Left colon (tissue), 2 donors: ENCODE results near the gene TEAD4. TPM values are rescaled to one million over a fixed set of nuclear protein-coding genes. Genes with fewer than 3 reads are reported as not detected.

Source experiments
- ATAC-seq: fragments of 200-7000 bp; cut with Tn5 transposase; one replicate; pipeline ENCODE4 v1.9.1; 2020; ENCODE audit warnings: mild to moderate bottlenecking, moderate library complexity
- DNase-seq, 2 donors: peaks; one replicate each; pipeline ENCODE4 v3.0.0-alpha.2; 2020
- intact Hi-C, 2 donors: fragments of 100-400 bp; cut with DNase I in 1 of 2; cut with micrococcal nuclease in 1 of 2; formaldehyde crosslinking; loops; one replicate each; pipeline versions ENCODE4 v1.11.2 to v1.14.0; 2022; cut with DNase I, micrococcal nuclease
- total RNA-seq, 2 donors: library from RNA; stranded (reverse); fragmentation: NEBNext Ultra II Directional; extraction: Animal tissue kit (Norgen Biotek cat#: 25700); gene quantifications; one replicate each; pipeline ENCODE4 v1.2.1, GENCODE V29; 2021
- donor health status: DM: no; HTN: no; CAD: no.
- donor health status: DM: yes; HTN: yes; CAD: no.

TEAD4 gene
- total RNA-seq, 2 donors from 2014 or later: 6.0 to 9.0 TPM

GRCh38 chr12:2997989-2998670 lies 38.9 kb downstream of the TEAD4 start:
- intact Hi-C loops: no loop called here
- ATAC-seq (no peak), DNase-seq (no peak)

DNA sequence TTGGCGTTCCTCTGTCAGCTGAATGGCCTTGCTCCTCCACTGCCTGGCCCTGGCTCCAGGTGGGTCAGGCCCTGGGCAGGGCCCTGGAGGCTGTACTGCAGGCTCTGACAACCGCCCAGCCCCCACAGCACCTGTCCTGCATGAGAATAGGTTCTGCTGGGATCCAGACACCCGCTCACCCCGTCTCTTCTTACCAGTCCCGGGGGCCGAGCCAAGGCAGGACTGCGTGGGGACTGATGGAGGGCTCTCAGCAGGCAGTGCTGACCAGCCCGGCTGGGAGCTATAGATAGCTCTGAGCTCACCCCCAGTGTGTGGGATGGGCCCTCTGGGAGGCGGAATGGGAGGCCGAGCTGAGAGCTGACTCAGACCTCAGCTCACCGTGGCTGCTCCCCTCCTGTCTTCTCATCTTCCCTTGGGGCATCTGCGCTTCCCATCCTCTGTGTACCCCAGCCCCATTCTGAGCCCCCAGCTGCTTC lies 39.6 kb downstream of the TEAD4 start:
- no peak for DNase-seq
- intact Hi-C loops: no loop called here

DNA sequence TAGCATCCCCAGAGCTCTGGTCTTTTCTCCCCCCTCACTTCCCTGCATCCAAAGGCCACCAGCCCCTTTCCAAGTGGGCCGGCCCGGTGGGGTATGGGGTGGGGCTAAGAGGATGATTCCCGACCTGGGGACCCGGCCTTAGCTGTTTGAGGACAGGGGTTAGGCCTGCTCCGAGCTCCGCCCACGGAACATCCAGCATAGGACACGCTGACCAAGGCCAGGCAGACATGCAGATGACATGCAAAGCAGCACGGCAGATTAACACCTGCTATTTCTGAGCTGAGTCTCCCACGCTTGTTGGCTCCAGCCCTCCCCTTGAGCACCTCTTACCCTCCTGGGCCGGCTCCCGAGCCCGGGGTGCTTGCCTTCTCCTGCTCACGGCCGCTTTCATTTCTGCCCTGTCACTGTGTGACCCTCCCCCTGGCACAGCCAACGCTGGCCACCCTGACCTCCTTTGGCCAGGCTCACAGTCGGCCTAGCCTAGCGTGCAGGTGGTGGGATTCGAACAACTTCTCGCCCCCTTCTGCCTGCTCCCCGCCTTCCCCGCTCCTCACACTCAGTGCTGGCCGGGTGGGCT lies 40.2 kb downstream of the TEAD4 start:
- intact Hi-C loops: no loop called here
- DNase-seq (no peak), ATAC-seq (no peak)

More for the DNA sequence above, 39.6 kb downstream of the TEAD4 start:
- no peak for ATAC-seq

DNA sequence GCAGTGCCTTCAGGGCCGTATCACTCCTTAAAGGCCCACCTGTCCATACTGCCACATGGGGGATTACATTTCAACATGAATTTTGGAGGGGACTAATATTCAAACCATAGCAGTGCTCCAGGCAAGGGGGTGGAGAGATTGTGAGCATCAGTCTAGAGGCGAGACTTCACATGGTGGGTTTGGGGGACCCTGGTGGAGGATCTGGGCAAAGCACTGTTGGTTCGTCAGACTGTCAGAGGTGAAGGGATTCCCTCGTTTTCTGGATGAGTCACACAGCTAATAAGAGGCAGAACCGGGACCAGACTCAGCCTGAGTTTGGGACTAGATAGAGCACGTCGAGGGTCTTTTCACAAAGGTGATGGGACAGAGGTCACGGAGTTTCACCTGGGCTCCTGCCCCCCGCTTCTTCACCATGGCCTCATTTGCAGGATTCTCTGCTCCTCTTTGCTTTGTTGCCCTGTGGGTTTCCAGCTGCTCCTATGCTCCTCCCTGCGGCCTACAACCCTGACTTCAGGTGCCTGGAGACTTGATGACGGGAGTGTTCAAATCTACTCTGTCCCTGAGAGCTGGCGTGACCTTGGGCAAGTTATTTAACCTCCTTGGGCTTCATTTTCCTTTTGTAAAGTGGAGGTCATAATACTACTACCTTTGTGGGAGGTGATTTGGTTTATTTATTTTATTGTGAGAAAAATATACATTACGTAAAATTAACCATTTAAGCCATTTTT lies 41.5 kb downstream of the TEAD4 start:
- intact Hi-C loops: no loop called here
- ATAC-seq: no peak

GRCh38 chr12:3002646-3003045 lies 43.4 kb downstream of the TEAD4 start:
- intact Hi-C loops: no loop called here
- ATAC-seq: no peak

More for the DNA sequence above, 41.5 kb downstream of the TEAD4 start:
- no peak for DNase-seq

DNA sequence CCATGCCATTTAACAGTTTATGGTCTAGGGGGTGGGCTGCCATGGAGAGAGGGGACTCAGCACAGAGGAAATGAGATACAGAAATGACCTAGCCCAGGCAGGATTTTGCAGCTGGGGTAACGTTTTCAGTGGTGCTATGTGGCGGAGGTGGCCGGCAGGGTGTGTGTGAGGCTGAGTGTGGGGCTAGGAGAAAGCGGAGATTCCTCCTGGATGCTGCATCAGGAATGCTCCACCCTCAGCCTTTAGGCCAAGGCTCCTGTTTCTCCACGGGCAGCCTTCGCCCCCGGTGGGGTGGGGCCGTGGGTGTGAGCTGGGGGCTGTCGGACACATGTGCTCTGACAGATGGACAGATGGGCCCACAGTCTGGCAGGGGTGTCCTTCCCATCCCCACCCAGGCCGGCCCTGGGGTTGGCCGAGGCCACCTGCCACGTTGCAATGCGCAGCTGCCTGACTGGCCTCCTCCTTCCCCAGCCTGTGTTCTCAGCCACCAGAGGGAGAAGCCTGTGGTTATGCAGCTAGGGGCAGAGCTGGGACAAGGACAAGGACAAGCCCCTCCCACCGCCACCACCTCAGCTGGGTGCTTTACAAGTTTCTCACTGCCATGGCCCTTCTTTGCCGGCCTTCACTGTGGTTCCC lies 44.3 kb downstream of the TEAD4 start:
- no peak for DNase-seq
- ATAC-seq: no peak
- intact Hi-C loops: no loop called here

More at GRCh38 chr12:3002646-3003045, 43.4 kb downstream of the TEAD4 start:
- DNase-seq: no peak

DNA sequence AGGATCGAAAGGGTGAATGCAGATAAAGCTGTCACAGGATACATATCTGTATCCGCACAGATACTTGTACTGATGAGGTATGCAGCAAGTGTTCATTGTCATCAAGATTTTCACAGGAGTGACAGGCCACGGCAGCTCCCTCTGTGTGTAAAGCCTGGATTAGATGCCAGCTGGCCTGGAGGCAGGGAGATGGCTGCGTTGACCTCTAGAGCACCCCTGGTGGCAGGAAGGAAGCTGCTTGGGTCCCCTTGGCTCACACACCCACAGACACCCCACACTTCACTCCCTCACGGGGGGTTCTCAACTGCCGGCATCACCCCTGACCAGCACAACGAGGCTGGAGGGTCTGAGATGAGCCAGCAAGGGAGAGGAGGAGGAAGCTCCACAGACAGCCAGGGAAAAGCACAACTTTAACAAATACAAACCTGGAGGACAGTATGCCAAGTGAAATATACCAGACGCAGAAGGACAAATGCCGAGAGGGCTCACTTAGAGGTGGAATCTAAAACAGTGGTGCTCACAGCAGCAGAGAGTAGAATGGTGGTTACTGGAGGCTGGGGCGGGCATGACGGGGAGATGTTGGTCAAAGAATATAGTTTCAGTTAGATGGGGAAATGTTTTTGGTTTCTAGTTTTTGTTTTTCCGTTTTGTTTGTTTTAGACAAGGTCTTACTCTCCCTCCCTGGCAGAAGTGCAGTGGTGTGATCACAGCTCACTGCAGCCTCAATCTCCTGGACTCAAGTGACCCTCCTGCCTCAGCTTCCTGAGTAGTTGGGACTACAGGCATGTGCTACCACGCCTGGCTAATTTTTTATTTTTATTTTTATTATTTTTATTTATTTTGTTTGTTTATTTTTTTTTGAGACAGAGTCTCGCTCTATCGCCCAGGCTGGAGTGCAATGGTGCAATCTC lies 45.7 kb downstream of the TEAD4 start:
- DNase-seq (no peak), ATAC-seq (no peak)
- intact Hi-C loops: no loop called here

GRCh38 chr12:3005736-3006135 lies 46.5 kb downstream of the TEAD4 start:
- intact Hi-C loops: no loop called here
- no peak for ATAC-seq
- no peak for DNase-seq

- no peak for ATAC-seq
- intact Hi-C loops: no loop called here
- DNase-seq: no peak
These were observed 50.6 kb downstream of the TEAD4 start for GRCh38 chr12:3009780-3010179.

- DNase-seq (no peak), ATAC-seq (no peak)
- intact Hi-C loops: no loop called here
These were observed 51.2 kb downstream of the TEAD4 start for GRCh38 chr12:3010214-3010930.

GRCh38 chr12:3012786-3013185 lies 53.6 kb downstream of the TEAD4 start:
- intact Hi-C loops: no loop called here
- DNase-seq (no peak), ATAC-seq (no peak)

DNA sequence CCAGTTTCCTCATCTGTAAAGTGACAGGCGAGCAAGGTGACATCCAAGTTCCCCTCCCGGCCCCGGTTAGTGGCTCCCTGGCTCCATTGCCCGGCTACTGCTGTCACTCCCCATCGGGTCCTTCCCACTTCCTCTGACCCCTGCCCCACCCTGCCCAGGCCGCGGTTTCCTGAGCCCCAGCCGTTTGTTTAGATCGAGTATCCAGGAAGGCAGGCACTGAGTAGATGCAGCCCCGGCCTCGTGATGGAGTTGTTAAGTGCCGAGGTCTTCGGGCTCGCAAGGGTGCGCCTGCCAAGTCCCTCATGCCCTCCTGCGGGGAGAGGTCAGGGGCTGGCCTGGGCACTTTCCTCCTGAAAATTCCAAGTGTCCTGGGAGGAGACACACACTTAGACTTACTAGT lies 55.4 kb downstream of the TEAD4 start:
- intact Hi-C loops: no loop called here
- ATAC-seq: no peak

GRCh38 chr12:3015356-3015755 lies 56.2 kb downstream of the TEAD4 start:
- ATAC-seq (no peak), DNase-seq (no peak)
- intact Hi-C loops: no loop called here

More for the DNA sequence above, 55.4 kb downstream of the TEAD4 start:
- no peak for DNase-seq

- ATAC-seq (no peak), DNase-seq (no peak)
- intact Hi-C loops: no loop called here
These were observed 57.0 kb downstream of the TEAD4 start for GRCh38 chr12:3016191-3016590.

DNA sequence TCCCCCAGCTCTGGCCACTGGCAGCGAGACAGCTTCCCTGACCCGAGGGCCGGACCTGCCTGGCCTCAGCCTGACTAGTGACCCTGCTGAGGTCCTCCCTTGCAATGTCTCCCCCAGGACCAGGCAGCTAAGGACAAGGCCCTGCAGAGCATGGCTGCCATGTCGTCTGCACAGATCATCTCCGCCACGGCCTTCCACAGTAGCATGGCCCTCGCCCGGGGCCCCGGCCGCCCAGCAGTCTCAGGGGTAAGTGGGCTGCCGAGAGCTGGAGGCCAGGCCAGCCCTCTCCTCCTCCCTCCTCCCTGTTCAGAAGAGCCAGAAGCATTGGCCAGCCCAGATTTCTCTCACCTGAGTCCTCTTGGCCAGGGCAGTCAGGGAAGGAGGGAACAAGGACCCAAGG lies 58.1 kb downstream of the TEAD4 start:
- DNase-seq: no peak
- ATAC-seq: no peak
- intact Hi-C loops: no loop called here

DNA sequence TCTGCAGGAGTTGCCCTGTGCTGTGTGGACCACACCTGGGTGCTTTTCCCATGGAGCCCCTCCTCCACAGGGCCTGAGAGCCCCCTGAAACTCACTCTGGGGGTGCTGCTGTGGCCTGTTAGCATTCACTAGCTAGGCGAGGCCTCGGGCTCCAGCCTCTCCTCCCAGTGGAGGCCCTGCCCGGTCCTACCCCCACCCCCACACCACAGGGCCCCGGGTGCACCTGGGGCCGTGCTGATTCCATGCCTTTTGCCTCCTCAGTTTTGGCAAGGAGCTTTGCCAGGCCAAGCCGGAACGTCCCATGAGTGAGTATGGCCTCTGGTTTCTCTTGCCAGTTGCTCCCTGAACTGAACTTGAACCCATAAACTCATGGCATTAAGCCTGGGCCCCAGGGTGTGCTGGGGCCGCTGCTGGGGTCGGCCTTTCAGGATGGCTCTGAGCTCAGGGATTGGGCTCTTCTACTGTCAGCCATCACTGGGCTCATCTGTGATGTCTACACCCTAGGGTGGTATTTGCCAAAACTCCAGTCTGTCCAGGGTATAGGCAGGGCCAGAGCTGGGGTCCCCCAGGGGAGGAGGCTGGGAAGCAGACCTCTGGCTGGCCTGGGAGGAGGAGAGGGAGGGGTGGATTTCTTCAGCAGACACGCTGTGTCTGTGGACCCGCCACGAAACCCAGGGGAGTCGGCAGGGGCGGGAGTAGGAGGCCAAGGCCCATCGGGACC lies 59.2 kb downstream of the TEAD4 start:
- no peak for DNase-seq
- no peak for ATAC-seq
- intact Hi-C loops: no loop called here

- intact Hi-C loops: no loop called here
- no peak for ATAC-seq
- no peak for DNase-seq
These were observed 59.9 kb downstream of the TEAD4 start for GRCh38 chr12:3019005-3019680.
